ENCODE measurements around the gene STARD4. TPM values are rescaled to one million over a fixed set of nuclear protein-coding genes. Genes with fewer than 3 reads are reported as not detected.

STARD4 gene
- total and polyA plus RNA-seq, 9 of the 15 experiments (the other 6 are each of a cell fraction or from before 2014, with no cell fraction given), result 28.4 to 88.0 (median 34.0) TPM

- TF ChIP-seq CBFB (CRISPR knock-in tag; IDR thresholded peaks at IDR 0.05) (no peak), ZBTB9 (CRISPR knock-in tag; IDR thresholded peaks at IDR 0.05) (no peak), SMC3 (conservative IDR thresholded peaks at IDR 0.05; ENCODE audit: insufficient read depth, low read depth, low read length) (no peak), HMG20A (CRISPR knock-in tag; conservative IDR thresholded peaks at IDR 0.05) (no peak), SOX6 (IDR thresholded peaks at IDR 0.05) (peak; percentile 55; the same call in 1 of the 2 replicates), ATF4 (CRISPR knock-in tag; IDR thresholded peaks at IDR 0.05) (no peak), NBN (IDR thresholded peaks at IDR 0.05; ENCODE audit: low read depth) (peak; percentile 88), E2F5 (CRISPR knock-in tag; IDR thresholded peaks at IDR 0.05) (no peak), XRCC5 (IDR thresholded peaks at IDR 0.05; ENCODE audit: low read depth, low read length) (no peak), MLLT1 (IDR thresholded peaks at IDR 0.05) (no peak; a peak in 1 of 4 replicates), RBM22 (IDR thresholded peaks at IDR 0.05; ENCODE audit: low read depth, low read length, poor library complexity, severe bottlenecking) (no peak), ZNF23 (CRISPR knock-in tag; IDR thresholded peaks at IDR 0.05) (no peak), ELK1 (CRISPR knock-in tag; IDR thresholded peaks at IDR 0.05) (no peak), EP400 (IDR thresholded peaks at IDR 0.05) (peak; percentile 70), ZNF707 (CRISPR knock-in tag; conservative IDR thresholded peaks at IDR 0.05) (no peak), SNIP1 (IDR thresholded peaks at IDR 0.05; ENCODE audit: low read depth) (no peak), SP1 (CRISPR knock-in tag; IDR thresholded peaks at IDR 0.05) (no peak), ELK3 (CRISPR knock-in tag; IDR thresholded peaks at IDR 0.05) (no peak), ZFP1 (CRISPR knock-in tag; IDR thresholded peaks at IDR 0.05) (no peak), ZNF584 (CRISPR knock-in tag; IDR thresholded peaks at IDR 0.05; ENCODE audit: low read depth) (peak; percentile 69), SMAD4 (CRISPR knock-in tag; conservative IDR thresholded peaks at IDR 0.05) (peak; percentile 78)
These were observed 18.0 kb upstream of the STARD4 start (continued) for GRCh38 chr5:111530298-111530740.

Measured in K562 (cell line).